GM23338 (cell line): ENCODE data around the gene HAUS5. TPM values are rescaled to one million over a fixed set of nuclear protein-coding genes. Genes with fewer than 3 reads are reported as not detected.

ENCODE experiments used
- ATAC-seq: fragments of 200-7000 bp; cut with Tn5 transposase; 3 replicates; pipeline ENCODE4 v1.9.1; 2020
- DNase-seq: peaks from one replicate; pipeline ENCODE4 v3.0.0-alpha.2; 2015; ENCODE audit warnings: low spot score
- H2AFZ ChIP-seq: fragments of 200-600 bp; sonication (generic); 2 replicates; pipeline ENCODE4 v1.8.0; 2016; ENCODE audit warnings: antibody characterized with exemption, mild to moderate bottlenecking, moderate library complexity
- H3F3A ChIP-seq: fragments of 200-600 bp; sonication (generic); replicated peaks from 2 replicates; pipeline ENCODE4 v1.8.0; 2017; ENCODE audit warnings: antibody characterized with exemption, mixed run types, low read depth
- H3K27ac ChIP-seq: fragments of 200-600 bp; sonication (generic); 2 replicates; pipeline ENCODE4 v1.6.1; 2016; ENCODE audit warnings: low read depth
- H3K27me3 ChIP-seq: fragments of 200-600 bp; sonication (generic); 2 replicates; pipeline ENCODE4 v1.8.0; 2016; ENCODE audit warnings: mild to moderate bottlenecking, mixed run types, moderate library complexity; ENCODE audit not compliant: insufficient read depth
- H3K36me3 ChIP-seq: fragments of 200-600 bp; sonication (generic); 2 replicates; pipeline ENCODE4 v1.8.0; 2016; ENCODE audit warnings: mild to moderate bottlenecking; ENCODE audit not compliant: insufficient read depth
- H3K4me1 ChIP-seq: fragments of 200-600 bp; sonication (generic); 2 replicates; pipeline ENCODE4 v1.8.0; 2016; ENCODE audit warnings: mild to moderate bottlenecking, moderate library complexity; ENCODE audit not compliant: insufficient read depth
- H3K4me2 ChIP-seq: fragments of 200-600 bp; sonication (generic); 2 replicates; pipeline ENCODE4 v1.7.1; 2017; ENCODE audit warnings: mixed run types
- H3K4me3 ChIP-seq: fragments of 200-600 bp; sonication (generic); 2 replicates; pipeline ENCODE4 v1.6.1; 2016; ENCODE audit warnings: mixed run types
- H3K79me2 ChIP-seq: fragments of 200-600 bp; sonication (generic); replicated peaks from 2 replicates; pipeline ENCODE4 v1.8.0; 2017; ENCODE audit warnings: mild to moderate bottlenecking; ENCODE audit not compliant: insufficient read depth
- H3K9me2 ChIP-seq: fragments of 200-600 bp; sonication (generic); 2 replicates; pipeline ENCODE4 v1.8.0; 2017; ENCODE audit not compliant: insufficient read depth
- H4K20me1 ChIP-seq: fragments of 200-600 bp; sonication (generic); replicated peaks from 2 replicates; pipeline ENCODE4 v1.8.0; 2017; ENCODE audit warnings: mild to moderate bottlenecking; ENCODE audit not compliant: insufficient read depth
- H3K27ac Mint-ChIP-seq: 2 replicates; pipeline ENCODE4 v1.8.0; 2020; ENCODE audit warnings: inconsistent platforms, mild to moderate bottlenecking, moderate library complexity, mixed read lengths
- H3K27me3 Mint-ChIP-seq: 3 replicates; pipeline ENCODE4 v1.8.0; 2022; ENCODE audit warnings: low read depth, mild to moderate bottlenecking, moderate library complexity, mixed read lengths, inconsistent platforms; ENCODE audit not compliant: insufficient read depth, poor library complexity
- H3K36me3 Mint-ChIP-seq: 3 replicates; pipeline ENCODE4 v1.8.0; 2021; ENCODE audit warnings: low read depth, mild to moderate bottlenecking, inconsistent platforms, moderate library complexity, mixed read lengths
- H3K4me1 Mint-ChIP-seq: 3 replicates; pipeline ENCODE4 v1.8.0; 2020; ENCODE audit warnings: mild to moderate bottlenecking, inconsistent platforms, mixed read lengths
- H3K4me3 Mint-ChIP-seq: 3 replicates; pipeline ENCODE4 v1.8.0; 2021; ENCODE audit warnings: moderate library complexity, mild to moderate bottlenecking, inconsistent platforms, mixed read lengths
- H3K9me3 Mint-ChIP-seq: 3 replicates; pipeline ENCODE4 v1.8.0; 2020; ENCODE audit warnings: moderate library complexity, mild to moderate bottlenecking, inconsistent platforms, mixed read lengths
- CTCF ChIP-seq, 2 experiments: fragments of 200-600 bp in 1 of 2; sonication (generic) in 1 of 2; conservative IDR thresholded peaks; 2 replicates each; pipeline versions ENCODE4 v1.5.1 to v1.6.1; 2016 to 2017; ENCODE audit warnings: antibody characterized with exemption in 2 of 2, low read depth in 2 of 2, mild to moderate bottlenecking in 2 of 2, moderate library complexity in 1 of 2
- ETS1 ChIP-seq: IDR thresholded peaks from 2 replicates; pipeline ENCODE4 v1.6.1; 2016; ENCODE audit warnings: antibody characterized with exemption
- EZH2 ChIP-seq: fragments of 200-600 bp; sonication (generic); IDR thresholded peaks from one replicate; pipeline ENCODE4 v1.8.0; 2017; ENCODE audit warnings: antibody characterized with exemption, mild to moderate bottlenecking, low read depth; ENCODE audit not compliant: unreplicated experiment
- EZH2phosphoT487 ChIP-seq: fragments of 200-600 bp; sonication (generic); IDR thresholded peaks from one replicate; pipeline ENCODE4 v1.8.1; 2018; ENCODE audit warnings: antibody characterized with exemption; ENCODE audit not compliant: unreplicated experiment
- JUNB ChIP-seq: IDR thresholded peaks from one replicate; pipeline ENCODE4 v1.6.1; 2016; ENCODE audit warnings: antibody characterized with exemption; ENCODE audit not compliant: unreplicated experiment
- NANOG ChIP-seq: IDR thresholded peaks from 2 replicates; pipeline ENCODE4 v1.6.1; 2016; ENCODE audit warnings: antibody characterized with exemption, borderline replicate concordance
- POLR2AphosphoS5 ChIP-seq: IDR thresholded peaks from 2 replicates; pipeline ENCODE4 v1.6.1; 2016; ENCODE audit warnings: antibody characterized with exemption, low read depth
- REST ChIP-seq: IDR thresholded peaks from one replicate; pipeline ENCODE4 v1.6.1; 2018; ENCODE audit warnings: antibody characterized with exemption; ENCODE audit not compliant: unreplicated experiment
- STAT1 ChIP-seq: IDR thresholded peaks from one replicate; pipeline ENCODE4 v1.6.1; 2016; ENCODE audit warnings: antibody characterized with exemption; ENCODE audit not compliant: unreplicated experiment
- ZNF114 ChIP-seq: fragments of 250-450 bp; sonication (Bioruptor Pico); IDR thresholded peaks from 2 replicates; pipeline ENCODE4 v1.5.0; 2020; ENCODE audit warnings: mild to moderate bottlenecking, moderate library complexity
- ZNF331 ChIP-seq: fragments of 250-450 bp; sonication (Bioruptor Pico); IDR thresholded peaks from 2 replicates; pipeline ENCODE4 v1.5.0; 2020; ENCODE audit warnings: low read depth, mild to moderate bottlenecking, moderate library complexity
- polyA plus RNA-seq: library from polyadenylated mRNA; unstranded; fragments of >200 nt; fragmentation: Nextera tagmentation; extraction: Ambion mirVana; gene quantifications from 2 replicates; pipeline ENCODE4 v1.2.1, GENCODE V29; 2016
- total RNA-seq: library from RNA; depleted of rRNA; stranded (reverse); fragments of >200 nt; shearing (Covaris generic); gene quantifications from 2 replicates; pipeline ENCODE4 v1.2.3, GENCODE V29; 2014

HAUS5 gene
- total and polyA plus RNA-seq, 2 experiments from 2014 or later: 21.9 to 23.2 TPM

GRCh38 chr19:35565016-35565856, 47.3 kb upstream of the HAUS5 start:
- H3F3A ChIP-seq: no peaks in the 10 kb centered on the region
- H3K27ac ChIP-seq: no peak overlapping the region
- H3K9me2 ChIP-seq: no peaks in the 10 kb centered on the region
- Mint-ChIP-seq H3K9me3 (no peaks in the 10 kb centered on the region), H3K27ac (no peak overlapping the region), H3K36me3 (no peaks in the 10 kb centered on the region; the same call in 2 of the 3 replicates), H3K4me1 (peaks cover 8% of the 10 kb centered on the region), H3K4me3 (no peak overlapping the region), H3K27me3 (peaks cover 8% of the 10 kb centered on the region)
- TF ChIP-seq ETS1 (no peak), ZNF114 (CRISPR knock-in tag) (no peak), JUNB (no peak), EZH2 (no peak), STAT1 (no peak), POLR2AphosphoS5 (no peak)
- H3K27me3 ChIP-seq: no peaks in the 10 kb centered on the region
- H3K36me3 ChIP-seq: no peaks in the 10 kb centered on the region
- DNase-seq (no peak), ATAC-seq (no peak)
- H2AFZ ChIP-seq: no peak overlapping the region
- H3K79me2 ChIP-seq: no peaks in the 10 kb centered on the region
- H4K20me1 ChIP-seq: no peaks in the 10 kb centered on the region
- H3K4me3 ChIP-seq: no peak overlapping the region
- no peaks in the 10 kb centered on the region for H3K4me1 ChIP-seq
- H3K4me2 ChIP-seq: no peak overlapping the region

GRCh38 chr19:35566738-35567137, 45.8 kb upstream of the HAUS5 start:
- Histone ChIP-seq H3K79me2 (no peaks in the 10 kb centered on the region), H3K27ac (no peak overlapping the region), H4K20me1 (no peaks in the 10 kb centered on the region), H3F3A (no peaks in the 10 kb centered on the region), H3K9me2 (no peaks in the 10 kb centered on the region), H3K4me1 (no peaks in the 10 kb centered on the region), H3K4me3 (no peak overlapping the region), H2AFZ (no peak overlapping the region), H3K36me3 (no peaks in the 10 kb centered on the region), H3K4me2 (no peak overlapping the region), H3K27me3 (no peaks in the 10 kb centered on the region)
- Mint-ChIP-seq H3K4me1 (peaks cover 14% of the 10 kb centered on the region; the same call in 2 of the 3 replicates), H3K27ac (no peak overlapping the region), H3K4me3 (no peak overlapping the region), H3K9me3 (no peaks in the 10 kb centered on the region), H3K27me3 (peaks cover 1% of the 10 kb centered on the region), H3K36me3 (no peaks in the 10 kb centered on the region)
- DNase-seq (no peak), ATAC-seq (no peak)
- no peak for TF ChIP-seq ETS1
- no peak for TF ChIP-seq CTCF (conservative IDR thresholded peaks at IDR 0.05; ENCODE audit: low read depth in 2 of 2)
- TF ChIP-seq EZH2phosphoT487: no peak
- no peak for TF ChIP-seq NANOG
- TF ChIP-seq ZNF114 (CRISPR knock-in tag): no peak
- no peak for TF ChIP-seq POLR2AphosphoS5
- no peak for TF ChIP-seq ZNF331 (CRISPR knock-in tag)
- TF ChIP-seq STAT1: no peak
- TF ChIP-seq EZH2: no peak
- no peak for TF ChIP-seq REST
